ENCODE measurements around the gene RMND5B. TPM values are rescaled to one million over a fixed set of nuclear protein-coding genes. Genes with fewer than 3 reads are reported as not detected.

Gene RMND5B
- total RNA-seq, 4 donors from 2014 or later, result 36.7 to 149 (median 37.8) TPM

DNA sequence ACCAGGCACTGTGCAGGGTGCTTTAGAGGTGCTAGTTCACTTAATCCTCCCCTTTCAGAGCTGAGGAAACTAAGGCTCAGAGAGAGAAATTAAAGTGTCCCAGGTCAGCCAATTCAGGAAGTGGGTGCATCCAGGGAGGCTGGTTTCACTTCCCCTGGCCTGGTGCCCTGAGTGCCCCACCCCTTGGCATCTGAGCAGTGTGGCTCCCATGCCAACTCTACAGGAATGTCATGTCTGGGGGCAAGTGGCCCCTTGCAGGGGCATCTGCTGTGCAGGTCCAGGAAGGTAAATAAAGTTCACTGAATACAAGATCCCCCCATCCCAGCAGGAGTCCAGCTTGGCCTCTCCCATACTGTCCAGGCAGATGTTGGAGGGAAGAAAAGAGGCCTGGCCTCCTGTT is 21.8 kb upstream of the RMND5B start:
- Histone ChIP-seq H3K9me3 (no peaks in the 10 kb centered on the region), H3K36me3 (no peaks in the 10 kb centered on the region), H3K4me1 (peaks cover 4 to 30% (median 19%) of the 10 kb centered on the region in 4 donors), H3K27me3 (peaks cover 21% of the 10 kb centered on the region), H3K4me3 (no peak overlapping the region), H3K27ac (no peak overlapping the region)
- peak; percentile 78 for DNase-seq
- intact Hi-C loops (cut with DNase I; ENCODE audit: low total_unique reads) (no loop called here), in situ Hi-C loops (cut with MboI; ENCODE audit: low pct_ligation_motif_present in 1 of 4, low pct_unique_long_range_greater_than_20kb in 1 of 4, low sequenced_read_pairs in 3 of 4) (no loop called here)
- TF ChIP-seq POLR2AphosphoS5 (IDR thresholded peaks at IDR 0.05) (no peak), EP300 (IDR thresholded peaks at IDR 0.05; ENCODE audit: low read depth) (no peak), POLR2A (IDR thresholded peaks at IDR 0.05) (no peak)

DNA sequence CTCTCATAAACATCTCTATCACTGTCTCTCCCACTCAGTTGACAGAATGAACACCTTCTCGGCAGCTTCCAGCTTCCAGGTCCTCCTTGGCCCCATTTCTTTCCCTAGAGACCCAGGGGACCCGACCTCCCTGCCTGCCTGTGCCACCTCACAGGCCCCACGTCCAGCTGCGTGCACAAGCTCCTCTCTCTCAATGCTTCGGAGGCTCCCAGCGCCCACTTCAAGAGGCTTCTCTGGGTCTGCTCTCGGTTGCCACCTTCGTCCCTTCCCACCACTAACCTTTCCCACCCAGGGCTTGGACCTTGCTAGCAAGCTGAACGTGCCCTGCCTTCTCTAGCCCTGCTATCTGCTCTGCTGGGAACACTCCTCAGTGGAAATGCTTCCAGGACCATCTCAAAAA is 20.3 kb upstream of the RMND5B start:
- no peak for DNase-seq
- Histone ChIP-seq H3K4me1 (peaks cover 8 to 32% (median 19%) of the 10 kb centered on the region in 4 donors), H3K27ac (no peak overlapping the region), H3K27me3 (peaks cover 36% of the 10 kb centered on the region), H3K4me3 (no peak overlapping the region), H3K9me3 (no peaks in the 10 kb centered on the region), H3K36me3 (no peaks in the 10 kb centered on the region)
- TF ChIP-seq, protein P1, sequence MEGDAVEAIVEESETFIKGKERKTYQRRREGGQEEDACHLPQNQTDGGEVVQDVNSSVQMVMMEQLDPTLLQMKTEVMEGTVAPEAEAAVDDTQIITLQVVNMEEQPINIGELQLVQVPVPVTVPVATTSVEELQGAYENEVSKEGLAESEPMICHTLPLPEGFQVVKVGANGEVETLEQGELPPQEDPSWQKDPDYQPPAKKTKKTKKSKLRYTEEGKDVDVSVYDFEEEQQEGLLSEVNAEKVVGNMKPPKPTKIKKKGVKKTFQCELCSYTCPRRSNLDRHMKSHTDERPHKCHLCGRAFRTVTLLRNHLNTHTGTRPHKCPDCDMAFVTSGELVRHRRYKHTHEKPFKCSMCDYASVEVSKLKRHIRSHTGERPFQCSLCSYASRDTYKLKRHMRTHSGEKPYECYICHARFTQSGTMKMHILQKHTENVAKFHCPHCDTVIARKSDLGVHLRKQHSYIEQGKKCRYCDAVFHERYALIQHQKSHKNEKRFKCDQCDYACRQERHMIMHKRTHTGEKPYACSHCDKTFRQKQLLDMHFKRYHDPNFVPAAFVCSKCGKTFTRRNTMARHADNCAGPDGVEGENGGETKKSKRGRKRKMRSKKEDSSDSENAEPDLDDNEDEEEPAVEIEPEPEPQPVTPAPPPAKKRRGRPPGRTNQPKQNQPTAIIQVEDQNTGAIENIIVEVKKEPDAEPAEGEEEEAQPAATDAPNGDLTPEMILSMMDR (IDR thresholded peaks at IDR 0.05), result no peak
- no peak for TF ChIP-seq EP300 (IDR thresholded peaks at IDR 0.05; ENCODE audit: low read depth)
- no peak for TF ChIP-seq POLR2A (IDR thresholded peaks at IDR 0.05)
- no peak for TF ChIP-seq POLR2AphosphoS5 (IDR thresholded peaks at IDR 0.05)
- in situ Hi-C loops (cut with MboI; ENCODE audit: low pct_ligation_motif_present in 1 of 4, low pct_unique_long_range_greater_than_20kb in 1 of 4, low sequenced_read_pairs in 3 of 4), result no loop called here
- 93% methylated on average over 9 of the region's 9 CpGs; no CpG with 5 or more reads in 1 of the 2 donors for WGBS, 2 donors (ENCODE audit: low coverage in 1 of 2)
- intact Hi-C loops (cut with DNase I; ENCODE audit: low total_unique reads), result no loop called here

DNA sequence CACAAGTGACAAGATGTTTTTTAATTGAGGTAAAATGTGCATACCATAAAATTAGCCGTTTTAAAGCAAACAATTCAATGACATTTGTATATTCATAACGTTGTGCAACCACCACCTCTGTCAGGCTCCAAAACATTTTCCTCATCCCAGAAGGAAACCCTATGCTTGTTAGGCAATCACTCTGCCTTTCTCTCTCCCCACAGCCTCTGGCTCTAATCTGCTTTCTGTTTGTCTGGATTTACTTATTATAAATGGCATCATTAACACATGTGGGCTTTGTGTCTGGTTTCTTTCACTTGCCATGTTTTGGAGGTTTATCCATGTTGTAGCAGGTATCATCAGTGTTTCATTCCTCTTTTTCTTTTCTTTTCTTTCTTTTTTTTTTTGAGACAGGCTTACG is 18.9 kb upstream of the RMND5B start:
- WGBS, 2 donors (ENCODE audit: low coverage in 1 of 2), result 37 to 54% methylated on average over 3 of the region's 3 CpGs
- Histone ChIP-seq H3K9me3 (no peaks in the 10 kb centered on the region), H3K4me1 (peaks cover 8 to 46% (median 23%) of the 10 kb centered on the region in 4 donors), H3K36me3 (no peaks in the 10 kb centered on the region), H3K27me3 (peaks cover 51% of the 10 kb centered on the region), H3K4me3 (no peak overlapping the region), H3K27ac (no peak overlapping the region)
- DNase-seq, result no peak
- TF ChIP-seq EP300 (IDR thresholded peaks at IDR 0.05; ENCODE audit: low read depth) (no peak), POLR2AphosphoS5 (IDR thresholded peaks at IDR 0.05) (no peak), POLR2A (IDR thresholded peaks at IDR 0.05) (no peak)
- TF ChIP-seq, protein P1 (IDR thresholded peaks at IDR 0.05), result no peak
- in situ Hi-C loops (cut with MboI; ENCODE audit: low pct_ligation_motif_present in 1 of 4, low pct_unique_long_range_greater_than_20kb in 1 of 4, low sequenced_read_pairs in 3 of 4), result no loop called here
- intact Hi-C loops (cut with DNase I; ENCODE audit: low total_unique reads), result no loop called here

DNA sequence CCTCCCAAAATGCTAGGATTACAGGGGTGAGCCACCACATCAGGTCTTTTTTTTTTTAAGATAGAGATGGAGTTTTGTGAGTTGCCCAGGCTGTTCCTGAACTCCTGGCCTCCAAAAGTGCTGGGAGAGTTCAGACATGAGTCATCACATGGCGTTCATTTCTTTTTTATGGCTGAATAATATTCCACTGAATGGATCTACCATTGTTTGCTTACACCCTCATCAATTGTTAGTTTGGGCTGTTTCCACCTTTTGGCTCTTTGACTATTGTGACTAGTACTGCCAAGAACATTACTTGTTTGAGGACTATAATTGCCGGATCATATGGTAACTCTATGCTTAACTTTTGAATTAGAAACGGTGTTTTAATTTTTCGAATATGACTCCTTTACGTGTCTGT is 18.3 kb upstream of the RMND5B start:
- Histone ChIP-seq H3K27ac (no peak overlapping the region), H3K4me1 (peaks cover 8 to 46% (median 23%) of the 10 kb centered on the region in 4 donors)

More for the DNA sequence above, 18.3 kb upstream of the RMND5B start:
- 58 to 67% methylated on average over 5 of the region's 5 CpGs for WGBS, 2 donors (ENCODE audit: low coverage in 1 of 2)
- Histone ChIP-seq H3K27me3 (peaks cover 56% of the 10 kb centered on the region), H3K36me3 (no peaks in the 10 kb centered on the region), H3K4me3 (no peak overlapping the region), H3K9me3 (no peaks in the 10 kb centered on the region)
- in situ Hi-C loops (cut with MboI; ENCODE audit: low pct_ligation_motif_present in 1 of 4, low pct_unique_long_range_greater_than_20kb in 1 of 4, low sequenced_read_pairs in 3 of 4), result no loop called here
- DNase-seq, result no peak
- TF ChIP-seq POLR2A (IDR thresholded peaks at IDR 0.05) (no peak), POLR2AphosphoS5 (IDR thresholded peaks at IDR 0.05) (no peak), EP300 (IDR thresholded peaks at IDR 0.05; ENCODE audit: low read depth) (no peak)
- TF ChIP-seq, protein P1 (IDR thresholded peaks at IDR 0.05), result no peak
- intact Hi-C loops (cut with DNase I; ENCODE audit: low total_unique reads), result no loop called here
